C4-2B (cell line): ENCODE data around the gene NEUROD4.

Source experiments
- CTCF ChIP-seq: fragments of 450-650 bp; conservative IDR thresholded peaks from 2 replicates; pipeline ENCODE4 v1.5.1; 2017; ENCODE audit warnings: mild to moderate bottlenecking
- ZFX ChIP-seq: fragments of 450-650 bp; IDR thresholded peaks from 2 replicates; pipeline ENCODE4 v1.6.1; 2017

GRCh38 chr12:55073043-55074022, 53.6 kb downstream of the NEUROD4 start:
- TF ChIP-seq CTCF: peak; percentile 85
- no peak for TF ChIP-seq ZFX
